GM18951 (cell line): ENCODE measurements around the gene SPATA2L.

Experiments used
- POLR2A ChIP-seq: IDR thresholded peaks from 4 replicates; pipeline ENCODE4 v1.6.1; 2011; ENCODE audit warnings: mild to moderate bottlenecking; ENCODE audit not compliant: insufficient read length, insufficient read depth; ENCODE audit errors: extremely low read depth
- in situ Hi-C: fragments of 300-500 bp; cut with MboI; formaldehyde crosslinking; loops from one replicate; pipeline ENCODE4 v1.12.0; 2022; ENCODE audit warnings: low sequenced_read_pairs, mixed read lengths, inconsistent platforms; ENCODE audit not compliant: unreplicated experiment

Gene SPATA2L

GRCh38 chr16:89701425-89702406, at the start of gene SPATA2L:
Gene SPATA2L (minus strand): TSS chr16:89701705. CDS start chr16:89701232, 473 bp downstream.
- peak; percentile 69 for TF ChIP-seq POLR2A
- in situ Hi-C loops: no loop called here

- in situ Hi-C loops: no loop called here
- TF ChIP-seq POLR2A: no peak
Observed at GRCh38 chr16:89749637-89750036, 48.1 kb upstream of the SPATA2L start.

- TF ChIP-seq POLR2A: no peak
- in situ Hi-C loops: no loop called here
Observed at GRCh38 chr16:89748921-89749320, 47.4 kb upstream of the SPATA2L start.

GRCh38 chr16:89748076-89748475, 46.6 kb upstream of the SPATA2L start:
- in situ Hi-C loops: no loop called here
- TF ChIP-seq POLR2A: no peak

- in situ Hi-C loops: no loop called here
- no peak for TF ChIP-seq POLR2A
Observed at GRCh38 chr16:89746043-89746442, 44.5 kb upstream of the SPATA2L start.

GRCh38 chr16:89744813-89745212, 43.3 kb upstream of the SPATA2L start:
- TF ChIP-seq POLR2A: no peak
- in situ Hi-C loops: no loop called here

GRCh38 chr16:89742948-89743347, 41.4 kb upstream of the SPATA2L start:
- in situ Hi-C loops: no loop called here
- TF ChIP-seq POLR2A: peak; percentile 14

GRCh38 chr16:89741342-89742014, 40.0 kb upstream of the SPATA2L start:
- in situ Hi-C loops: no loop called here
- no peak for TF ChIP-seq POLR2A

GRCh38 chr16:89739383-89739782, 37.9 kb upstream of the SPATA2L start:
- no peak for TF ChIP-seq POLR2A

GRCh38 chr16:89738538-89739317, 37.2 kb upstream of the SPATA2L start:
- in situ Hi-C loops: no loop called here
- no peak for TF ChIP-seq POLR2A

More at GRCh38 chr16:89739383-89739782, 37.9 kb upstream of the SPATA2L start:
- in situ Hi-C loops: no loop called here

GRCh38 chr16:89738072-89738377, 36.5 kb upstream of the SPATA2L start:
- TF ChIP-seq POLR2A: no peak
- in situ Hi-C loops: no loop called here

GRCh38 chr16:89737341-89738071, 36.0 kb upstream of the SPATA2L start:
- in situ Hi-C loops: no loop called here
- TF ChIP-seq POLR2A: no peak
